Spleen (tissue), 7 donors: ENCODE data around the gene CASP7.

Experiments
- POLR2A ChIP-seq, 3 donors: fragments of 450-650 bp; IDR thresholded peaks; one replicate each; pipeline ENCODE4 v1.5.1; 2017; ENCODE audit warnings: antibody characterized with exemption in 3 of 3, mild to moderate bottlenecking in 1 of 3
- TF ChIP-seq, protein P1 (sequence below), 11 experiments: fragments of 200-600 bp in 7 of 11; fragments of 450-650 bp in 4 of 11; sonication (generic) in 4 of 11; IDR thresholded peaks in 8 of 11; conservative IDR thresholded peaks in 3 of 11; 1 replicate in 7 of 11; 2 replicates in 4 of 11; pipeline versions ENCODE4 v1.4.0 to v1.8.0; 2016 to 2021; ENCODE audit warnings: antibody characterized with exemption in 11 of 11, inconsistent platforms in 4 of 11, mild to moderate bottlenecking in 1 of 11
- donor health status: DM: no; HTN: no; CAD: no; lungs with moderate emphysema.
- donor health status: DM: no; HTN: no; CAD: no.
- donor health status: DM: no; HTN: no; CAD: no.

DNA sequence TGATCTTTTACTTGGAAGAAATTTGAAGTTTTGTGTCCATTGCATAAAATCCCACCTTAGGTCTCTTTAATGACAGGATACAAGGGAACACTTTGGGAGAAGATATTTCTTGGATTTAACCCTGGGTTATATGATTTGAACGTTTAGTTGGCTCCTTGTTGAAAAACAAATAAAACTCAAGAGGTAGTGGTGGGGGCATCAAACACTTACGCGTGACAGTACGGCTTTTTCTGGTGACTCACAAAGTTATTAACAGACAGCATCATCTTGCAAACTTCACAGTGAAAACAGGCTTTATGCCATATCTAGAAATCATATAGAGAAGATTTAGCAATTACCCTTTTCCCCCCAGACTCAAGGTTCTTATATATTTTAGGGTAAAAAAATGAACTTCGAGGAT lies 16.6 kb upstream of the CASP7 start:
- TF ChIP-seq, protein P1, sequence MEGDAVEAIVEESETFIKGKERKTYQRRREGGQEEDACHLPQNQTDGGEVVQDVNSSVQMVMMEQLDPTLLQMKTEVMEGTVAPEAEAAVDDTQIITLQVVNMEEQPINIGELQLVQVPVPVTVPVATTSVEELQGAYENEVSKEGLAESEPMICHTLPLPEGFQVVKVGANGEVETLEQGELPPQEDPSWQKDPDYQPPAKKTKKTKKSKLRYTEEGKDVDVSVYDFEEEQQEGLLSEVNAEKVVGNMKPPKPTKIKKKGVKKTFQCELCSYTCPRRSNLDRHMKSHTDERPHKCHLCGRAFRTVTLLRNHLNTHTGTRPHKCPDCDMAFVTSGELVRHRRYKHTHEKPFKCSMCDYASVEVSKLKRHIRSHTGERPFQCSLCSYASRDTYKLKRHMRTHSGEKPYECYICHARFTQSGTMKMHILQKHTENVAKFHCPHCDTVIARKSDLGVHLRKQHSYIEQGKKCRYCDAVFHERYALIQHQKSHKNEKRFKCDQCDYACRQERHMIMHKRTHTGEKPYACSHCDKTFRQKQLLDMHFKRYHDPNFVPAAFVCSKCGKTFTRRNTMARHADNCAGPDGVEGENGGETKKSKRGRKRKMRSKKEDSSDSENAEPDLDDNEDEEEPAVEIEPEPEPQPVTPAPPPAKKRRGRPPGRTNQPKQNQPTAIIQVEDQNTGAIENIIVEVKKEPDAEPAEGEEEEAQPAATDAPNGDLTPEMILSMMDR (IDR thresholded peaks at IDR 0.05 in 8 of 11, conservative IDR thresholded peaks at IDR 0.05 in 3 of 11) = no peak
- TF ChIP-seq POLR2A (IDR thresholded peaks at IDR 0.05) = no peak
